HEK293 (cell line): ENCODE measurements around the gene SLMAP.

Experiments
- CTCF ChIA-PET: fragments of 350-600 bp; formaldehyde crosslinking; extraction: SDS; loops from one replicate; lab custom pipeline; 2021; ENCODE audit warnings: antibody characterized with exemption; lab: Yijun Ruan, JAX
- POLR2A ChIA-PET: fragments of 300-600 bp; formaldehyde crosslinking; extraction: SDS; loops from one replicate; lab custom pipeline; 2020; ENCODE audit warnings: antibody characterized with exemption, inconsistent platforms; lab: Yijun Ruan, JAX
- H3K27ac ChIP-seq: fragments of 200-500 bp; sonication (Bioruptor generic); 2 replicates; pipeline ENCODE4 v1.5.1; 2014; ENCODE audit warnings: low read depth, low read length, control low read depth, inconsistent platforms; ENCODE audit errors: extremely low read depth
- H3K36me3 ChIP-seq, 2 experiments: fragments of 200-500 bp in 1 of 2; sonication (Bioruptor generic) in 1 of 2; 1 replicate in 1 of 2; 2 replicates in 1 of 2; pipeline ENCODE4 v1.5.1; 2014 to 2017; ENCODE audit warnings: inconsistent platforms in 2 of 2, low read length in 2 of 2; ENCODE audit not compliant: control insufficient read depth in 2 of 2, insufficient read depth in 1 of 2
- H3K4me1 ChIP-seq: fragments of 200-500 bp; sonication (Bioruptor generic); 2 replicates; pipeline ENCODE4 v1.5.1; 2014; ENCODE audit warnings: mild to moderate bottlenecking, low read length, inconsistent platforms; ENCODE audit not compliant: control insufficient read depth, insufficient read depth
- H3K4me3 ChIP-seq: 2 replicates; pipeline ENCODE4 v1.5.1; 2011; ENCODE audit warnings: low read depth, mild to moderate bottlenecking, control low read depth, low read length, moderate library complexity
- H3K9me3 ChIP-seq: fragments of 200-500 bp; sonication (Bioruptor generic); 2 replicates; pipeline ENCODE4 v1.5.1; 2014; ENCODE audit warnings: low read depth, low read length, inconsistent platforms; ENCODE audit not compliant: control insufficient read depth, insufficient read depth
- HIC1 ChIP-seq: fragments of 450-650 bp; formaldehyde crosslinking; IDR thresholded peaks from 2 replicates; pipeline ENCODE4 v1.5.1; 2016; ENCODE audit warnings: missing biosample characterization, missing genetic modification characterization
- MZF1 ChIP-seq: fragments of 450-650 bp; formaldehyde crosslinking; IDR thresholded peaks from 2 replicates; pipeline ENCODE4 v1.5.1; 2017; ENCODE audit warnings: missing biosample characterization, missing genetic modification characterization, borderline replicate concordance
- SALL2 ChIP-seq: fragments of 450-650 bp; formaldehyde crosslinking; IDR thresholded peaks from 2 replicates; pipeline ENCODE4 v1.5.0; 2017; ENCODE audit warnings: missing biosample characterization, mild to moderate bottlenecking, missing genetic modification characterization, borderline replicate concordance
- SP2 ChIP-seq: fragments of 450-650 bp; formaldehyde crosslinking; IDR thresholded peaks from 2 replicates; pipeline ENCODE4 v1.5.1; 2016; ENCODE audit warnings: missing biosample characterization, missing genetic modification characterization
- SP7 ChIP-seq: fragments of 450-650 bp; formaldehyde crosslinking; IDR thresholded peaks from 2 replicates; pipeline ENCODE4 v1.5.1; 2016; ENCODE audit warnings: missing biosample characterization, missing genetic modification characterization
- YY1 ChIP-seq: fragments of 450-650 bp; formaldehyde crosslinking; IDR thresholded peaks from 2 replicates; pipeline ENCODE4 v1.5.1; 2018; ENCODE audit warnings: missing biosample characterization, missing genetic modification characterization
- ZBTB6 ChIP-seq: fragments of 450-650 bp; formaldehyde crosslinking; IDR thresholded peaks from 2 replicates; pipeline ENCODE4 v1.5.1; 2017; ENCODE audit warnings: missing biosample characterization, missing genetic modification characterization
- ZNF10 ChIP-seq: fragments of 450-650 bp; formaldehyde crosslinking; IDR thresholded peaks from 2 replicates; pipeline ENCODE4 v1.5.1; 2017; ENCODE audit warnings: missing biosample characterization, missing genetic modification characterization
- ZNF112 ChIP-seq: fragments of 450-650 bp; formaldehyde crosslinking; IDR thresholded peaks from 2 replicates; pipeline ENCODE4 v1.5.0; 2017; ENCODE audit warnings: missing biosample characterization, missing genetic modification characterization
- ZNF148 ChIP-seq: fragments of 450-650 bp; formaldehyde crosslinking; IDR thresholded peaks from 2 replicates; pipeline ENCODE4 v1.5.0; 2017; ENCODE audit warnings: missing biosample characterization, missing genetic modification characterization, borderline replicate concordance
- ZNF16 ChIP-seq: fragments of 450-650 bp; formaldehyde crosslinking; IDR thresholded peaks from 2 replicates; pipeline ENCODE4 v1.5.1; 2016; ENCODE audit warnings: low read depth, missing biosample characterization, missing genetic modification characterization
- ZNF24 ChIP-seq: fragments of 450-650 bp; formaldehyde crosslinking; IDR thresholded peaks from 2 replicates; pipeline ENCODE4 v1.5.1; 2016; ENCODE audit warnings: missing biosample characterization, missing genetic modification characterization
- ZNF248 ChIP-seq: fragments of 450-650 bp; formaldehyde crosslinking; IDR thresholded peaks from 2 replicates; pipeline ENCODE4 v1.5.1; 2017; ENCODE audit warnings: missing biosample characterization, missing genetic modification characterization
- ZNF48 ChIP-seq: fragments of 450-650 bp; formaldehyde crosslinking; IDR thresholded peaks from 2 replicates; pipeline ENCODE4 v1.5.1; 2016; ENCODE audit warnings: missing biosample characterization, missing genetic modification characterization
- ZNF549 ChIP-seq: fragments of 450-650 bp; IDR thresholded peaks from 2 replicates; pipeline ENCODE4 v1.5.1; 2018; ENCODE audit warnings: missing biosample characterization, missing genetic modification characterization, mild to moderate bottlenecking, inconsistent platforms, moderate library complexity
- ZNF558 ChIP-seq: fragments of 450-650 bp; formaldehyde crosslinking; IDR thresholded peaks from 2 replicates; pipeline ENCODE4 v1.5.1; 2016; ENCODE audit warnings: missing biosample characterization, missing genetic modification characterization
- ZNF560 ChIP-seq: fragments of 450-650 bp; formaldehyde crosslinking; IDR thresholded peaks from 2 replicates; pipeline ENCODE4 v1.5.1; 2017; ENCODE audit warnings: missing biosample characterization, missing genetic modification characterization, borderline replicate concordance
- ZNF580 ChIP-seq: fragments of 450-650 bp; formaldehyde crosslinking; IDR thresholded peaks from 2 replicates; pipeline ENCODE4 v1.5.1; 2016; ENCODE audit warnings: missing biosample characterization, missing genetic modification characterization
- ZNF623 ChIP-seq: fragments of 450-650 bp; formaldehyde crosslinking; IDR thresholded peaks from 2 replicates; pipeline ENCODE4 v1.5.1; 2016; ENCODE audit warnings: missing biosample characterization, missing genetic modification characterization
- ZNF670 ChIP-seq: fragments of 450-650 bp; formaldehyde crosslinking; IDR thresholded peaks from 2 replicates; pipeline ENCODE4 v1.5.1; 2016; ENCODE audit warnings: missing biosample characterization, missing genetic modification characterization, low read depth
- ZNF768 ChIP-seq: fragments of 450-650 bp; formaldehyde crosslinking; IDR thresholded peaks from 2 replicates; pipeline ENCODE4 v1.5.1; 2018; ENCODE audit warnings: missing biosample characterization, mild to moderate bottlenecking, missing genetic modification characterization
- TF ChIP-seq, protein P1 (sequence below): fragments of 450-650 bp; IDR thresholded peaks from 2 replicates; pipeline ENCODE4 v1.5.1; 2018; ENCODE audit warnings: missing biosample characterization, missing genetic modification characterization
- TF ChIP-seq, protein P2 (sequence below): sonication (generic); formaldehyde crosslinking; IDR thresholded peaks from 2 replicates; pipeline ENCODE4 v1.8.1; 2022; ENCODE audit warnings: mild to moderate bottlenecking, moderate library complexity, missing genetic modification reagents
- TF ChIP-seq, protein P3 (sequence below): fragments of 450-650 bp; formaldehyde crosslinking; IDR thresholded peaks from 2 replicates; pipeline ENCODE4 v1.5.1; 2016; ENCODE audit warnings: missing biosample characterization, missing genetic modification characterization

The SLMAP gene

DNA sequence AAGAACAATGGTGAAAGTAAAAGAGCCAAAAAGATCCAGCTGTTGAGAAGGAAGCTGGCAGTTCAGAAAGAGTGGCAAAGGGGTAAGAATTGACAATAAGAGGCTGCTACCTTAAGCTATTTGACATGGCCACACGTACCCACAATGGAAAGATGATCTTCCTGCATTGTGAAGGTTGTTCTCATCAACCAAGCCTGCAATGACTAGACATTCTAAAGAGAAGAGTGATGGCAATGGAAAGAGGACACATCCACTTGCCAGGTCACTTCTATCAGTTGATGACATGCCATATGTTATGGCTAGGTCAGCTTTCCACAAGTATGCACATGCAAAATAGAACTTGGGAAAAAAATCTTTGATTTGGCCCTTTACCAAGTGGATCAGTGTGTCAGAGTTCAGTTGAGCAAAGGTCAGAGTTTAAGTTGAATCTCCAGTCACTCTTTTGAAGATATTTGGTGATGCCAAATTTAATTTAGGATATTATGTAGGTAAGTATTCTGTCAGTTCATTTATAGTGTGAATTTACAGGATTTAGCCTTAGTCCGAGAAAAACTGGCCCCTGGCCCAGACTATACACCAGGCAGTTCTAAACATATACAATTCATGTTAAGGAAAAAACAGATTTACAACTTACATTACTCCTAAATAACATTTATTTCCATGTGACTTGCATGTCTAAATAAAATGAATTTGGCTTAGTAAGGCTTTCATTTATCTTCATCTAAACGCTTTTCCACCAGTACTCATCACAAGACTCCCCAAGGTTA lies 147.2 kb downstream of the SLMAP start (continued):
- TF ChIP-seq SP2 (tag by site-specific recombination) (no peak), ZNF48 (no peak), ZNF16 (tag by site-specific recombination) (no peak), HIC1 (tag by site-specific recombination) (no peak)
- TF ChIP-seq, protein P1, sequence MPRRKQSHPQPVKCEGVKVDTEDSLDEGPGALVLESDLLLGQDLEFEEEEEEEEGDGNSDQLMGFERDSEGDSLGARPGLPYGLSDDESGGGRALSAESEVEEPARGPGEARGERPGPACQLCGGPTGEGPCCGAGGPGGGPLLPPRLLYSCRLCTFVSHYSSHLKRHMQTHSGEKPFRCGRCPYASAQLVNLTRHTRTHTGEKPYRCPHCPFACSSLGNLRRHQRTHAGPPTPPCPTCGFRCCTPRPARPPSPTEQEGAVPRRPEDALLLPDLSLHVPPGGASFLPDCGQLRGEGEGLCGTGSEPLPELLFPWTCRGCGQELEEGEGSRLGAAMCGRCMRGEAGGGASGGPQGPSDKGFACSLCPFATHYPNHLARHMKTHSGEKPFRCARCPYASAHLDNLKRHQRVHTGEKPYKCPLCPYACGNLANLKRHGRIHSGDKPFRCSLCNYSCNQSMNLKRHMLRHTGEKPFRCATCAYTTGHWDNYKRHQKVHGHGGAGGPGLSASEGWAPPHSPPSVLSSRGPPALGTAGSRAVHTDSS (tag by site-specific recombination) = no peak
- TF ChIP-seq, protein P2, sequence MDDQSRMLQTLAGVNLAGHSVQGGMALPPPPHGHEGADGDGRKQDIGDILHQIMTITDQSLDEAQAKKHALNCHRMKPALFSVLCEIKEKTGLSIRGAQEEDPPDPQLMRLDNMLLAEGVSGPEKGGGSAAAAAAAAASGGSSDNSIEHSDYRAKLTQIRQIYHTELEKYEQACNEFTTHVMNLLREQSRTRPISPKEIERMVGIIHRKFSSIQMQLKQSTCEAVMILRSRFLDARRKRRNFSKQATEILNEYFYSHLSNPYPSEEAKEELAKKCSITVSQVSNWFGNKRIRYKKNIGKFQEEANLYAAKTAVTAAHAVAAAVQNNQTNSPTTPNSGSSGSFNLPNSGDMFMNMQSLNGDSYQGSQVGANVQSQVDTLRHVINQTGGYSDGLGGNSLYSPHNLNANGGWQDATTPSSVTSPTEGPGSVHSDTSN (CRISPR knock-in tag) = no peak

DNA sequence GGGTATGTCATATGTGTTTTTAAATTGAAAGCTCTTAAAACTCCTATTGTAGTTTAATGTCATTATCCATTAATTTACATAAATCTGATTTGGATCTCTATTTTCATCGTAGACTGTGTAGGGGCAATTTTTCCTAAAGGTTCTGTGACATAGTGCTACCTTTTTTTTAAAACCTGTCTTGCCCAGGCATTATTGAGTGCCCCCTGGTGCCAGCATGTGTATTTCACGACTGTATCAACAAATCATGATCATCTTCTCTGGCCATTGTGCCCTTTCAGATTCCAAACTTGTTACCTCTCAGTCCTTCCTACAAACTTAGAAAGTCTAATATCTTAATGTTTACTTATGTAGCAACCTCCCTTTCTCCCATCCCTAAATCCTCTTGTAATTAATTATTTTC lies 154.9 kb downstream of the SLMAP start:
- Histone ChIP-seq H3K36me3 (peaks cover 13 to 46% of the 10 kb centered on the region in 2 experiments; a peak in 2 of 3 replicates), H3K4me3 (no peak overlapping the region), H3K4me1 (no peaks in the 10 kb centered on the region), H3K9me3 (no peaks in the 10 kb centered on the region), H3K27ac (no peak overlapping the region)
- POLR2A ChIA-PET = no interaction called here
- CTCF ChIA-PET = interaction anchor here (0.7 to 0.9 kb wide), 3 partner anchors 18 to 515 kb away, joined by 3 read pairs; no protein-coding TSS in a partner anchor
- TF ChIP-seq ZNF768 = no peak
- no peak for TF ChIP-seq ZNF148 (tag by site-specific recombination)
- no peak for TF ChIP-seq ZNF24 (tag by site-specific recombination)
- TF ChIP-seq ZBTB6 (tag by site-specific recombination) = no peak
- no peak for TF ChIP-seq ZNF248 (tag by site-specific recombination)
- TF ChIP-seq, protein P3, sequence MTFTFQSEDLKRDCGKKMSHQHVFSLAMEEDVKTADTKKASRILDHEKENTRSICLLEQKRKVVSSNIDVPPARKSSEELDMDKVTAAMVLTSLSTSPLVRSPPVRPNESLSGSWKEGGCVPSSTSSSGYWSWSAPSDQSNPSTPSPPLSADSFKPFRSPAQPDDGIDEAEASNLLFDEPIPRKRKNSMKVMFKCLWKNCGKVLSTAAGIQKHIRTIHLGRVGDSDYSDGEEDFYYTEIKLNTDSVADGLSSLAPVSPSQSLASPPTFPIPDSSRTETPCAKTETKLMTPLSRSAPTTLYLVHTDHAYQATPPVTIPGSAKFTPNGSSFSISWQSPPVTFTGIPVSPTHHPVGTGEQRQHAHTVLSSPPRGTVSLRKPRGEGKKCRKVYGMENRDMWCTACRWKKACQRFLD (tag by site-specific recombination) = no peak
- TF ChIP-seq ZNF10 (tag by site-specific recombination) = no peak
- TF ChIP-seq YY1 (tag by site-specific recombination) = no peak
- no peak for TF ChIP-seq ZNF558 (tag by site-specific recombination)
- TF ChIP-seq ZNF560 (tag by site-specific recombination) = no peak
- TF ChIP-seq ZNF112 (tag by site-specific recombination) = no peak
- TF ChIP-seq, protein P2 (CRISPR knock-in tag) = no peak
- no peak for TF ChIP-seq ZNF623 (tag by site-specific recombination)
- TF ChIP-seq ZNF549 = no peak
- TF ChIP-seq SALL2 (tag by site-specific recombination) = no peak
- no peak for TF ChIP-seq MZF1
- no peak for TF ChIP-seq ZNF670 (tag by site-specific recombination)
- TF ChIP-seq SP7 (tag by site-specific recombination) = no peak
- TF ChIP-seq ZNF580 = no peak
